ENCODE data around the gene WRAP53. TPM values are rescaled to one million over a fixed set of nuclear protein-coding genes. Genes with fewer than 3 reads are reported as not detected.

WRAP53 gene
- total and polyA plus RNA-seq, 2 of the 13 experiments (the other 11 are each of a cell fraction or from before 2014, with no cell fraction given): 7.0 to 19.5 TPM

- TF ChIP-seq ZFX (CRISPR knock-in tag; IDR thresholded peaks at IDR 0.05; ENCODE audit: low read depth) (peak; percentile 48), CEBPZ (IDR thresholded peaks at IDR 0.05; ENCODE audit: low read length) (no peak), TRAFD1 (CRISPR knock-in tag; IDR thresholded peaks at IDR 0.05; ENCODE audit: borderline replicate concordance) (no peak), ZIK1 (CRISPR knock-in tag; IDR thresholded peaks at IDR 0.05; ENCODE audit: borderline replicate concordance, low read depth) (no peak), FOSL2 (CRISPR knock-in tag; IDR thresholded peaks at IDR 0.05) (peak; percentile 12; the same call in 1 of the 2 replicates), MXI1 (IDR thresholded peaks at IDR 0.05; ENCODE audit: borderline replicate concordance, low read depth, low read length) (peak; percentile 90; the same call in 2 of the 3 replicates), ATF5 (CRISPR knock-in tag; IDR thresholded peaks at IDR 0.05; ENCODE audit: low read depth) (no peak), BCL6 (CRISPR knock-in tag; IDR thresholded peaks at IDR 0.05) (0 out of 2 replicates have a peak, but pooled peaks have one; percentile 21), TRIM24 (CRISPR knock-in tag; IDR thresholded peaks at IDR 0.05) (no peak), ZNF17 (CRISPR knock-in tag; IDR thresholded peaks at IDR 0.05) (no peak), RFX3 (CRISPR knock-in tag; IDR thresholded peaks at IDR 0.05) (peak; percentile 59; the same call in 1 of the 2 replicates), ETV5 (CRISPR knock-in tag; IDR thresholded peaks at IDR 0.05; ENCODE audit: borderline replicate concordance) (peak; percentile 18; the same call in 1 of the 2 replicates), HNRNPUL1 (IDR thresholded peaks at IDR 0.05; ENCODE audit: low read depth, low read length) (no peak), ZNF180 (CRISPR knock-in tag; IDR thresholded peaks at IDR 0.05; ENCODE audit: borderline replicate concordance, low read depth) (no peak), NFYB (CRISPR knock-in tag; IDR thresholded peaks at IDR 0.05) (peak; percentile 79), ZSCAN30 (CRISPR knock-in tag; IDR thresholded peaks at IDR 0.05) (no peak), HMG20B (CRISPR knock-in tag; conservative IDR thresholded peaks at IDR 0.05) (no peak), IRX3 (CRISPR knock-in tag; IDR thresholded peaks at IDR 0.05; ENCODE audit: borderline replicate concordance, low read depth) (no peak), SALL1 (CRISPR knock-in tag; IDR thresholded peaks at IDR 0.05) (peak; percentile 66)
- TF ChIP-seq, protein P1, sequence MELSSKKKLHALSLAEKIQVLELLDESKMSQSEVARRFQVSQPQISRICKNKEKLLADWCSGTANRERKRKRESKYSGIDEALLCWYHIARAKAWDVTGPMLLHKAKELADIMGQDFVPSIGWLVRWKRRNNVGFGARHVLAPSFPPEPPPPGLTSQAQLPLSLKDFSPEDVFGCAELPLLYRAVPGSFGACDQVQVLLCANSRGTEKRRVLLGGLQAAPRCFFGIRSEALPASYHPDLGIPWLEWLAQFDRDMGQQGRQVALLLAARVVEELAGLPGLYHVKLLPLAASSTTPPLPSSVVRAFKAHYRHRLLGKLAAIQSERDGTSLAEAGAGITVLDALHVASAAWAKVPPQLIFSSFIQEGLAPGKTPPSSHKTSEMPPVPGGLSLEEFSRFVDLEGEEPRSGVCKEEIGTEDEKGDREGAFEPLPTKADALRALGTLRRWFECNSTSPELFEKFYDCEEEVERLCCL (CRISPR knock-in tag; IDR thresholded peaks at IDR 0.05; ENCODE audit: borderline replicate concordance): no peak
- TF ChIP-seq, protein P2, sequence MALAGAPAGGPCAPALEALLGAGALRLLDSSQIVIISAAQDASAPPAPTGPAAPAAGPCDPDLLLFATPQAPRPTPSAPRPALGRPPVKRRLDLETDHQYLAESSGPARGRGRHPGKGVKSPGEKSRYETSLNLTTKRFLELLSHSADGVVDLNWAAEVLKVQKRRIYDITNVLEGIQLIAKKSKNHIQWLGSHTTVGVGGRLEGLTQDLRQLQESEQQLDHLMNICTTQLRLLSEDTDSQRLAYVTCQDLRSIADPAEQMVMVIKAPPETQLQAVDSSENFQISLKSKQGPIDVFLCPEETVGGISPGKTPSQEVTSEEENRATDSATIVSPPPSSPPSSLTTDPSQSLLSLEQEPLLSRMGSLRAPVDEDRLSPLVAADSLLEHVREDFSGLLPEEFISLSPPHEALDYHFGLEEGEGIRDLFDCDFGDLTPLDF (CRISPR knock-in tag; IDR thresholded peaks at IDR 0.05): peak; percentile 81; the same call in 1 of the 2 replicates
Measured at GRCh38 chr17:7687908-7688807, at the start of gene WRAP53 (continued).
